ENCODE results near the gene KCNQ1OT1.

KCNQ1OT1 gene

DNA sequence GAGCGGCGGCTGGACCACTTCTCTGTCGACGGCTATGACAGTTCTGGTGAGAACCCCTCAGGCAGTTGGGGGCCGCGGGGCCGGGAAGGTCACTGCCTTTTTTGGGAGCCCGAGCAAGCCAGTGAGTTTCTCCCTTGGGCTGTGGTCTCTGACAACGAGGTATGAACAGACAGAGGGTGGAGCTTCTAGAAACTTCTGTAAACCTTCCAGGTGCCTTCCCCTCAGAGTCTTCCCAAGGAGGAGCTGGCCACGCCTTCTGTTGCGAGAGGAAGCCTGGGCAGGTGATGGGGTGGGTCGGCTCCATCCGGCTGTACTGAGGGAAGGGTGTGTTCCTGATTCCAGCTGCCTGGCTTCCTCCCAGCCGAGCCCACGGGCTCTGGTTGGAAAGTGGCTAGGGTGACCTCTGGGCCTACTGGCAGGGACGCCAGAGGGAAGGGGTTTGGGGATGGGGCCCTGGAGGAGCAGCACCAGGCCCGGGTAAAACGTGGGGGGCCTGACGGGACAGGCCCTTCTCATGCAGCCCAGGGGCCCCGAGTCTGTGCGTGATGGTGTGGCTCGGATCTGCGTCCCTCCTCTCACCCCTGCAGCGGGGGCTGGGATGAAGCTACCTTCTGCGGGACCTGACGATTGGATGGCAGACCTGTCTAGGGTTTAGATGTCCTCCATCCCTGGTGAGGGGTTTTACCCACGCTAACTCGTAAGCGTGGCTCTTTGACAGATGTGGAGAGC lies 110.8 kb downstream of the KCNQ1OT1 start:
- in situ Hi-C loops (cut with MboI; ENCODE audit: low sequenced_read_pairs, unreplicated experiment): no loop called here
- DNase-seq (ENCODE audit: low spot score): peak; percentile 14
- TF ChIP-seq CTCF (IDR thresholded peaks at IDR 0.05; ENCODE audit: borderline replicate concordance, control extremely low read depth, extremely low read depth, insufficient read depth, missing control alignments): no peak

GRCh38 chr11:2587976-2588748 lies 111.6 kb downstream of the KCNQ1OT1 start:
- in situ Hi-C loops (cut with MboI; ENCODE audit: low sequenced_read_pairs, unreplicated experiment): no loop called here
- TF ChIP-seq CTCF (IDR thresholded peaks at IDR 0.05; ENCODE audit: borderline replicate concordance, control extremely low read depth, extremely low read depth, insufficient read depth, missing control alignments): no peak
- peak; percentile 21 for DNase-seq (ENCODE audit: low spot score)

DNA sequence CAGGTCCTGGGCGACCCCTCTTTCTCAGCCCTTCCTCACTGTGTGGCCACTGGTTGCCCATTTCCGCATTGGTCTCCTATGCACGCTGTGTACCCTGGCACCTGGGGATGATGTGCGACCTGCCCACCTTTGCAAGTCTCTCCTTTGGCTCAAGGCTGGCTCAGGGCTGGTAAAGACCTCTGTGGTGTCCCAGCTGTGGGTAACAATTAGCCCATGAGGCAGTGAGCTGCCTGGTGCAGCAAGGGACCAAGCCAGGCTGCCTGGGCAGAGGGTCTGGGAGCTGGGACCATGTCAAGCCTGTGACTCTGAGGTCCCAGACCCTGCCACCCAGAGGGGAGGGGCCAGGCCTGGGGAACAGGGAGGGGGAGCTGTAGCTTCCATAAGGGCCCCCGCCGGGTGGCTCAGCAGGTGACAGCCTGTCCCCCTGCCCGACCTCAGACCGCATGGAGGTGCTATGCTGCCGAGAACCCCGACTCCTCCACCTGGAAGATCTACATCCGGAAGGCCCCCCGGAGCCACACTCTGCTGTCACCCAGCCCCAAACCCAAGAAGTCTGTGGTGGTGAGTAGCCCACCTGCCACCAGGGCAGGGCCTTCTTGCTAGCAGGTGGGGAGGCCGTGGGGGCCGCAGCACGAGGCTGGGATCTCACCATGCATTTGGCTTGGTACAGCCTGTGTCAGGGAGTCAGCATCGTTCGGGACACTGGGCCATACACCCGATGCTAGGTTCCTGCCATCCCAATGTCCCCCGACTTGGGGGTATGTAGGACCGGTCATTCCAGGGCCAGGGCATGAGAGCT lies 112.5 kb downstream of the KCNQ1OT1 start:
- in situ Hi-C loops (cut with MboI; ENCODE audit: low sequenced_read_pairs, unreplicated experiment): no loop called here
- peak; percentile 23 for DNase-seq (ENCODE audit: low spot score)
- TF ChIP-seq CTCF (IDR thresholded peaks at IDR 0.05; ENCODE audit: borderline replicate concordance, control extremely low read depth, extremely low read depth, insufficient read depth, missing control alignments): no peak

DNA sequence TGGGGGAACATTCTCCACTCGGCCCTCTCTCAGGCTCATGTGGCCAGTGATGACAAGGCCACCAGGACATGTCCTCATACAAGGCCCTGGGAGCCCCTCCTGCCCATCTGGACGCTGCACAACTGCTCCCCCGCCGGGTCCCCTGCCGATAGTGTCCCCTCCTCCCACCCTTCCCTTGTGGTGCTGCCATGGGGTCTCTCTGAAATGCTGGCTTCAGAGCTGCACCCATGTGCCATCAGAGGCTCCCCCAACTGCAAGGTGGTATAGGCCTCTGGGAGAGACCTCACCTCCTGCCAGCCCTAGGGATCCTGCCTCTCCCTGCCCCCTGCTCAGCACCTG lies 113.0 kb downstream of the KCNQ1OT1 start:
- peak; percentile 14 for DNase-seq (ENCODE audit: low spot score)
- TF ChIP-seq CTCF (IDR thresholded peaks at IDR 0.05; ENCODE audit: borderline replicate concordance, control extremely low read depth, extremely low read depth, insufficient read depth, missing control alignments): no peak
- in situ Hi-C loops (cut with MboI; ENCODE audit: low sequenced_read_pairs, unreplicated experiment): no loop called here

GRCh38 chr11:2586087-2586792 lies 113.6 kb downstream of the KCNQ1OT1 start:
- DNase-seq (ENCODE audit: low spot score): peak; percentile 18
- in situ Hi-C loops (cut with MboI; ENCODE audit: low sequenced_read_pairs, unreplicated experiment): no loop called here
- no peak for TF ChIP-seq CTCF (IDR thresholded peaks at IDR 0.05; ENCODE audit: borderline replicate concordance, control extremely low read depth, extremely low read depth, insufficient read depth, missing control alignments)

DNA sequence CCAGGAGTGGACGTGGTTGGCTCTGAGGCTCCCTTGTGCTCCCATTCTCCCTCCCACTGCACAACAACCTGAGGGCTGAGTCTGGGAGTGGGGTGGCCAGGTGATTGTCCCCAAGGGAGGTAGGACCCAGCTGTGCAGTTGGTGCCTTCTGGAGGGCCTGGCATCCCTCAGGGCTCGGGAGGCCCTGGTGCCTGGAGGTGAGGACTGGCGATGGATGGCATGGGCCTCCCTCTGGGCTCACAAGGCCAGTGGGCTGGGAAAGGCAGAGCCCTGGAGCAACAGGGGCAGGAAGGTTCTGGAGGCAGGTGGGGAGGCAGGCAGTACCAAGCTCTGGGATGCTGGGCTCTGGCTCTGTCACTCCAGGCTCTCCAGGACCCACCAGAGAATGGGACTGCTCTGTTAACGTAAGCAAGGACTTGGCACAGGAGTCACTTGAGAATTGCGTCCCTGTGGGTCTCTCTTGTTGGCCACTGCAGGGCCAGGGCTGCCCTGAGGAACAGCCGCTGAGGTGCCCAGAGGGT lies 114.2 kb downstream of the KCNQ1OT1 start:
- in situ Hi-C loops (cut with MboI; ENCODE audit: low sequenced_read_pairs, unreplicated experiment): no loop called here
- peak; percentile 23 for DNase-seq (ENCODE audit: low spot score)

More for the DNA sequence above, 114.2 kb downstream of the KCNQ1OT1 start:
- TF ChIP-seq CTCF (IDR thresholded peaks at IDR 0.05; ENCODE audit: borderline replicate concordance, control extremely low read depth, extremely low read depth, insufficient read depth, missing control alignments): no peak

Measured in GM13976 (cell line).